HepG2 (cell line): Measurements from ENCODE around the gene CUEDC2. TPM values are rescaled to one million over a fixed set of nuclear protein-coding genes. Genes with fewer than 3 reads are reported as not detected.

ENCODE experiments used
- CSRNP1 ChIP-seq: sonication (generic); formaldehyde crosslinking; IDR thresholded peaks from 2 replicates; pipeline ENCODE4 v1.8.1; 2023; ENCODE audit warnings: mild to moderate bottlenecking, missing genetic modification reagents
- GZF1 ChIP-seq: sonication (generic); formaldehyde crosslinking; IDR thresholded peaks from 2 replicates; pipeline ENCODE4 v1.5.1; 2020; ENCODE audit warnings: mild to moderate bottlenecking, missing genetic modification reagents
- KLF15 ChIP-seq: sonication (generic); formaldehyde crosslinking; IDR thresholded peaks from 2 replicates; pipeline ENCODE4 v1.8.1; 2023; ENCODE audit warnings: borderline replicate concordance, mild to moderate bottlenecking, inconsistent platforms, missing genetic modification reagents, mixed read lengths
- KLF6 ChIP-seq: IDR thresholded peaks from 2 replicates; pipeline ENCODE4 v1.8.0; 2016; ENCODE audit warnings: missing biosample characterization, missing genetic modification reagents
- NFE2 ChIP-seq: sonication (generic); formaldehyde crosslinking; IDR thresholded peaks from 2 replicates; pipeline ENCODE4 v1.4.0; 2020; ENCODE audit warnings: missing genetic modification reagents
- POLR2AphosphoS2 ChIP-seq: IDR thresholded peaks from 2 replicates; pipeline ENCODE4 v1.6.1; 2011; ENCODE audit warnings: low read depth, low read length, improper control_type of control experiment
- REXO4 ChIP-seq: sonication (generic); formaldehyde crosslinking; IDR thresholded peaks from 2 replicates; pipeline ENCODE4 v1.8.0; 2022; ENCODE audit warnings: missing genetic modification reagents, mild to moderate bottlenecking, borderline replicate concordance
- SATB2 ChIP-seq: sonication (generic); formaldehyde crosslinking; IDR thresholded peaks from 2 replicates; pipeline ENCODE4 v1.5.0; 2020; ENCODE audit warnings: missing genetic modification reagents
- SIX1 ChIP-seq: sonication (generic); formaldehyde crosslinking; IDR thresholded peaks from 2 replicates; pipeline ENCODE4 v1.4.0; 2020; ENCODE audit warnings: missing genetic modification reagents, borderline replicate concordance
- SYNCRIP ChIP-seq: fragments of 200-400 bp; formaldehyde crosslinking; IDR thresholded peaks from 2 replicates; pipeline ENCODE4 v1.6.1; 2018; ENCODE audit warnings: mild to moderate bottlenecking, low read depth, low read length; ENCODE audit not compliant: insufficient read depth
- THYN1 ChIP-seq: sonication (generic); formaldehyde crosslinking; IDR thresholded peaks from 2 replicates; pipeline ENCODE4 v1.8.1; 2023; ENCODE audit warnings: low read depth, mild to moderate bottlenecking, moderate library complexity, missing genetic modification reagents, borderline replicate concordance
- ZBTB44 ChIP-seq: sonication (generic); formaldehyde crosslinking; IDR thresholded peaks from 2 replicates; pipeline ENCODE4 v1.4.0; 2020; ENCODE audit warnings: missing genetic modification reagents
- ZEB1 ChIP-seq: IDR thresholded peaks from 2 replicates; pipeline ENCODE4 v1.6.1; 2012; ENCODE audit warnings: mild to moderate bottlenecking, low read depth, inconsistent platforms; ENCODE audit not compliant: insufficient replicate concordance
- ZNF382 ChIP-seq: sonication (generic); formaldehyde crosslinking; IDR thresholded peaks from 2 replicates; pipeline ENCODE4 v1.5.0; 2020; ENCODE audit warnings: missing genetic modification reagents, mild to moderate bottlenecking, borderline replicate concordance
- ZNF546 ChIP-seq: sonication (generic); formaldehyde crosslinking; conservative IDR thresholded peaks from 2 replicates; pipeline ENCODE4 v1.8.1; 2023; ENCODE audit warnings: mild to moderate bottlenecking, missing genetic modification reagents
- ZNF746 ChIP-seq: sonication (generic); formaldehyde crosslinking; IDR thresholded peaks from 2 replicates; pipeline ENCODE4 v1.8.0; 2022; ENCODE audit warnings: mild to moderate bottlenecking, missing genetic modification reagents
- ZNF75D ChIP-seq: sonication (generic); formaldehyde crosslinking; IDR thresholded peaks from 2 replicates; pipeline ENCODE4 v1.8.1; 2023; ENCODE audit warnings: missing genetic modification reagents, mild to moderate bottlenecking, borderline replicate concordance
- ZSCAN30 ChIP-seq: sonication (generic); formaldehyde crosslinking; IDR thresholded peaks from 2 replicates; pipeline ENCODE4 v1.5.0; 2020; ENCODE audit warnings: mild to moderate bottlenecking, missing genetic modification reagents
- polyA plus RNA-seq, 8 experiments: library from polyadenylated mRNA; depleted of rRNA in 3 of 8; stranded (reverse) in 7 of 8; unstranded in 1 of 8; fragments of >200 nt; fragmentation: Illumina TruSeq in 4 of 8; extraction: Trizol in 4 of 8; gene quantifications; 2 replicates each; pipeline versions ENCODE4 v1.2.1 to v1.2.3, GENCODE V29; 2011 to 2016; ENCODE audit warnings: low read depth in 4 of 8, missing spikeins in 1 of 8, mixed read lengths in 1 of 8; ENCODE audit not compliant: insufficient read depth in 1 of 8
- total RNA-seq, 5 experiments: library from RNA; depleted of rRNA; stranded (reverse); fragments of >200 nt; fragmentation: Illumina TruSeq; extraction: Trizol; gene quantifications; 2 replicates each; pipeline ENCODE4 v1.2.3, GENCODE V29; 2016; ENCODE audit warnings: low read depth in 1 of 5
- TF ChIP-seq, protein P1 (sequence below): sonication (generic); formaldehyde crosslinking; IDR thresholded peaks from 2 replicates; pipeline ENCODE4 v1.5.0; 2020; ENCODE audit warnings: missing genetic modification reagents
- TF ChIP-seq, protein P2 (sequence below): sonication (generic); formaldehyde crosslinking; IDR thresholded peaks from 2 replicates; pipeline ENCODE4 v1.9.0; 2022; ENCODE audit warnings: low read depth, missing genetic modification reagents

The CUEDC2 gene
- total and polyA plus RNA-seq, 2 of the 13 experiments (the other 11 are each of a cell fraction or from before 2014, with no cell fraction given), result 13.1 to 18.4 TPM

DNA sequence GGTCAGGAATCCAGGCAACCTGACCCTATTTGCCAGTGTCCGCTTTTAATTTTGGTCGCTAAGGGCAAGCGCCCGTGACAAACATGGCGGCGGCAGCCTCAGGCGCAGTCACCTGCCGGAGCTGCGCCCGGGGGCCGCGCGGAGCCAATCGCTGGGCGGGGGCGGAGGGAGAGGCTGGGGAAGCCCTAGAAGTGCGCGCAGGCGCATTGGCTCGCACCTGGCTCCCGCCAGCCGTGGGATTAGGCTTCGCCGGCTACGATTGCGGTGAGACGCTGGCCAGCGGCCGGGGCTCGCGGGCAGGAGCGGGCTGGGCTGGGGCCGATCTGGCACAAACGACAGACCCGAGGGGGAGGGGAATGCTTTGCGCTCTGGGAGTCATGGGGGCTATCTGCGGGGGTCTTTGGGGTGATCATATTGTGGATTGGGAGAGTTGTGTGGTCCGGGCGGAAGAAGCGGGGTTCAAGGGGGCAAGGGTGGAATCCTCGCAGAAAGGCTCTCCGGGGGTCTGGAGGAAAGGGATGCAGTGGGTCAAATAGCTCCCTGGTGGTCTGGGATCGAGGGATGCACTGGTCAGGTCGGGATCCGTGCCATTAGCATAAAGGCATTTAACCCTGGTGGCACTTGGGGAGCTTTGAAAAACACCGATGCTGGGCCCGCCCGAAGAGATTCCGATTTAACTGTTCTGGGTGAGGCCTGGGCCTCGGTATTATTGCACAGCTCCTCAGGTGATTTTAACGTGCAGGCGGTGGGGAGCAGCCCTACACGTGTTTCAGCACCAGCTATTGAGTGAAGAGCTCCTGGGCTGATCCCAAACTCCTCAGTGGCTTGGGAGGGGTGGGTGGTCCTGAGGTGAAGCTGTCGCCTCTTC, 29.0 kb upstream of the CUEDC2 start (continued):
- TF ChIP-seq, protein P1, sequence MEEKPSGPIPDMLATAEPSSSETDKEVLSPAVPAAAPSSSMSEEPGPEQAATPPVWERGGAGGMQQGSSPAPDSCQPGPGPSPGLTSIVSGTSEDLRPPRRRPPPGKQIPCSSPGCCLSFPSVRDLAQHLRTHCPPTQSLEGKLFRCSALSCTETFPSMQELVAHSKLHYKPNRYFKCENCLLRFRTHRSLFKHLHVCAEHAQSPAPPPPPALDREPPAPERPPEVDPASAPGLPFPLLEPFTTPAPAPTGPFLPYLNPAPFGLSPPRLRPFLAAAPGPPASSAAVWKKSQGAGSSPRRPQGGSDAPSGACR (CRISPR knock-in tag), result no peak
- TF ChIP-seq KLF6 (CRISPR knock-in tag) (no peak), SYNCRIP (no peak), ZSCAN30 (CRISPR knock-in tag) (no peak), POLR2AphosphoS2 (no peak), CSRNP1 (CRISPR knock-in tag) (peak; percentile 74; the same call in 1 of the 2 replicates), THYN1 (CRISPR knock-in tag) (no peak), NFE2 (CRISPR knock-in tag) (no peak), GZF1 (no peak), KLF15 (no peak), ZNF75D (no peak), ZBTB44 (CRISPR knock-in tag) (no peak), SIX1 (CRISPR knock-in tag) (no peak), ZNF746 (CRISPR knock-in tag) (0 out of 2 replicates have a peak, but pooled peaks have one; percentile 30), ZEB1 (peak; percentile 99), SATB2 (CRISPR knock-in tag) (no peak), REXO4 (CRISPR knock-in tag) (no peak), ZNF546 (CRISPR knock-in tag) (no peak), ZNF382 (CRISPR knock-in tag) (no peak)
- TF ChIP-seq, protein P2, sequence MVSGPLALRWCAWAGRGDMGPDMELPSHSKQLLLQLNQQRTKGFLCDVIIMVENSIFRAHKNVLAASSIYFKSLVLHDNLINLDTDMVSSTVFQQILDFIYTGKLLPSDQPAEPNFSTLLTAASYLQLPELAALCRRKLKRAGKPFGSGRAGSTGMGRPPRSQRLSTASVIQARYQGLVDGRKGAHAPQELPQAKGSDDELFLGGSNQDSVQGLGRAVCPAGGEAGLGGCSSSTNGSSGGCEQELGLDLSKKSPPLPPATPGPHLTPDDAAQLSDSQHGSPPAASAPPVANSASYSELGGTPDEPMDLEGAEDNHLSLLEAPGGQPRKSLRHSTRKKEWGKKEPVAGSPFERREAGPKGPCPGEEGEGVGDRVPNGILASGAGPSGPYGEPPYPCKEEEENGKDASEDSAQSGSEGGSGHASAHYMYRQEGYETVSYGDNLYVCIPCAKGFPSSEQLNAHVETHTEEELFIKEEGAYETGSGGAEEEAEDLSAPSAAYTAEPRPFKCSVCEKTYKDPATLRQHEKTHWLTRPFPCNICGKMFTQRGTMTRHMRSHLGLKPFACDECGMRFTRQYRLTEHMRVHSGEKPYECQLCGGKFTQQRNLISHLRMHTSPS (CRISPR knock-in tag), result no peak
